Glutamatergic neuron (in vitro differentiated cells): ENCODE measurements around the gene CCNH. TPM values are rescaled to one million over a fixed set of nuclear protein-coding genes. Genes with fewer than 3 reads are reported as not detected.

Experiments used
- DNase-seq: peaks from one replicate; pipeline ENCODE4 v3.0.0; 2022
- H3K27ac Mint-ChIP-seq: one replicate; pipeline ENCODE4 v1.8.0; 2020; ENCODE audit warnings: mild to moderate bottlenecking, mixed read lengths, inconsistent platforms; ENCODE audit not compliant: unreplicated experiment
- H3K27me3 Mint-ChIP-seq: one replicate; pipeline ENCODE4 v1.8.0; 2020; ENCODE audit warnings: mild to moderate bottlenecking, moderate library complexity, mixed read lengths, inconsistent platforms; ENCODE audit not compliant: unreplicated experiment
- H3K36me3 Mint-ChIP-seq: one replicate; pipeline ENCODE4 v1.8.0; 2020; ENCODE audit warnings: mild to moderate bottlenecking, mixed read lengths, inconsistent platforms; ENCODE audit not compliant: unreplicated experiment
- H3K4me1 Mint-ChIP-seq: one replicate; pipeline ENCODE4 v1.8.0; 2020; ENCODE audit warnings: mild to moderate bottlenecking, low read depth, mixed read lengths, inconsistent platforms; ENCODE audit not compliant: unreplicated experiment
- H3K4me3 Mint-ChIP-seq: one replicate; pipeline ENCODE4 v1.8.0; 2020; ENCODE audit warnings: mild to moderate bottlenecking, mixed read lengths, inconsistent platforms; ENCODE audit not compliant: unreplicated experiment
- H3K9me3 Mint-ChIP-seq: one replicate; pipeline ENCODE4 v1.8.0; 2020; ENCODE audit warnings: mild to moderate bottlenecking, moderate library complexity, mixed read lengths, inconsistent platforms; ENCODE audit not compliant: unreplicated experiment
- total RNA-seq: library from RNA; stranded (reverse); fragmentation: NEBNext Ultra II Directional; extraction: Animal tissue kit (Norgen Biotek cat#: 25700); gene quantifications from one replicate; pipeline ENCODE4 v1.2.1, GENCODE V29; 2021; ENCODE audit not compliant: unreplicated experiment
- TF ChIP-seq, protein P1 (sequence below): fragments of 200-600 bp; sonication (generic); IDR thresholded peaks from one replicate; pipeline ENCODE4 v1.5.0; 2021; ENCODE audit not compliant: partially characterized antibody, unreplicated experiment

The CCNH gene
- total RNA-seq, 1 donor from 2014 or later, result 40.1 TPM

DNA sequence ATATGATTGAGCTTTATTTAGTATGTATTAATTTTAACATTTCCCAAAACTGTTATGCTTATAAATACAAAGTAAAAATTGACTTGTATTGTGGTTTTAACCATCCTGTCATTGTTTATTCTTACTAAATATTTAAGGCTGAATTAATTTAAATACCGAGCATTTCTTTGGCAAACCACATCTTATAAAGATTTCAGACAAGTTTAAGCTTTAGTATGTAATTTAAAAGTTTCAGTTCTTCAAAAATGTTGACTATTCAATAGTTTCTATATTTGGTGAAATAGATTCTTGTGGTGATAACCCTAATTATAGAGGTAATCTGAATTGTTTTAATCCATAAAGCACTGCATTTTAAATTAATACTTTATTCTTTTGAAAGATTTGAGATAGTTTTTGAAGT lies 65.5 kb downstream of the CCNH start:
- H3K27ac Mint-ChIP-seq, result no peak overlapping the region
- no peaks in the 10 kb centered on the region for H3K4me1 Mint-ChIP-seq
- no peak for DNase-seq
- peaks cover 4% of the 10 kb centered on the region for H3K36me3 Mint-ChIP-seq
- TF ChIP-seq, protein P1, sequence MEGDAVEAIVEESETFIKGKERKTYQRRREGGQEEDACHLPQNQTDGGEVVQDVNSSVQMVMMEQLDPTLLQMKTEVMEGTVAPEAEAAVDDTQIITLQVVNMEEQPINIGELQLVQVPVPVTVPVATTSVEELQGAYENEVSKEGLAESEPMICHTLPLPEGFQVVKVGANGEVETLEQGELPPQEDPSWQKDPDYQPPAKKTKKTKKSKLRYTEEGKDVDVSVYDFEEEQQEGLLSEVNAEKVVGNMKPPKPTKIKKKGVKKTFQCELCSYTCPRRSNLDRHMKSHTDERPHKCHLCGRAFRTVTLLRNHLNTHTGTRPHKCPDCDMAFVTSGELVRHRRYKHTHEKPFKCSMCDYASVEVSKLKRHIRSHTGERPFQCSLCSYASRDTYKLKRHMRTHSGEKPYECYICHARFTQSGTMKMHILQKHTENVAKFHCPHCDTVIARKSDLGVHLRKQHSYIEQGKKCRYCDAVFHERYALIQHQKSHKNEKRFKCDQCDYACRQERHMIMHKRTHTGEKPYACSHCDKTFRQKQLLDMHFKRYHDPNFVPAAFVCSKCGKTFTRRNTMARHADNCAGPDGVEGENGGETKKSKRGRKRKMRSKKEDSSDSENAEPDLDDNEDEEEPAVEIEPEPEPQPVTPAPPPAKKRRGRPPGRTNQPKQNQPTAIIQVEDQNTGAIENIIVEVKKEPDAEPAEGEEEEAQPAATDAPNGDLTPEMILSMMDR, result no peak
- no peak overlapping the region for H3K4me3 Mint-ChIP-seq
- H3K9me3 Mint-ChIP-seq, result no peaks in the 10 kb centered on the region
- H3K27me3 Mint-ChIP-seq, result no peaks in the 10 kb centered on the region

Other genes with a start within 250 kb of the CCNH start
- 55.1 TPM for gene RASA1, start 145.0 kb downstream of the CCNH start, total RNA-seq